ENCODE measurements around the gene ZNF514.
A peak's percentile ranks its signal among the peaks of the same experiment; 100 is the strongest.
"Not testable (repeated sequence)": the region's sequence is repeated elsewhere in the genome, so short reads cannot be mapped to it uniquely, and the experiment has no call there.

The ZNF514 gene

DNA sequence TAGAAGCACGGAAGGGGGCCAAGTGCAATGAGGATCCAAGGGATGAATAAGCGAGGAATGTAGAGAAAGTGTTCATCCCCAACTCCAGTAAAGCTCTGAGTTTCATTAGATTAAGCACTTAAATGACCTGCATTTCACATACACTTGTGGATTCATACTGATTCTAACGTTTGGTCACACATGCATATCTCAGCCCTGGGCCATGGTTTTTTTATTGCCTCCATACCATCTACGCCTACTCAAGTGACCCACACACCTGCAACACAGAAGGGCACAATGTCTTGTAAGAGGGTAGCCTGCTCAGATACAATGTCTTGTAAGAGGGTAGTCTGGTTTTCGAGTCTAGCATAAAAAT lies 37.5 kb downstream of the ZNF514 start:
- no peak for DNase-seq (ENCODE audit: low spot score)

DNA sequence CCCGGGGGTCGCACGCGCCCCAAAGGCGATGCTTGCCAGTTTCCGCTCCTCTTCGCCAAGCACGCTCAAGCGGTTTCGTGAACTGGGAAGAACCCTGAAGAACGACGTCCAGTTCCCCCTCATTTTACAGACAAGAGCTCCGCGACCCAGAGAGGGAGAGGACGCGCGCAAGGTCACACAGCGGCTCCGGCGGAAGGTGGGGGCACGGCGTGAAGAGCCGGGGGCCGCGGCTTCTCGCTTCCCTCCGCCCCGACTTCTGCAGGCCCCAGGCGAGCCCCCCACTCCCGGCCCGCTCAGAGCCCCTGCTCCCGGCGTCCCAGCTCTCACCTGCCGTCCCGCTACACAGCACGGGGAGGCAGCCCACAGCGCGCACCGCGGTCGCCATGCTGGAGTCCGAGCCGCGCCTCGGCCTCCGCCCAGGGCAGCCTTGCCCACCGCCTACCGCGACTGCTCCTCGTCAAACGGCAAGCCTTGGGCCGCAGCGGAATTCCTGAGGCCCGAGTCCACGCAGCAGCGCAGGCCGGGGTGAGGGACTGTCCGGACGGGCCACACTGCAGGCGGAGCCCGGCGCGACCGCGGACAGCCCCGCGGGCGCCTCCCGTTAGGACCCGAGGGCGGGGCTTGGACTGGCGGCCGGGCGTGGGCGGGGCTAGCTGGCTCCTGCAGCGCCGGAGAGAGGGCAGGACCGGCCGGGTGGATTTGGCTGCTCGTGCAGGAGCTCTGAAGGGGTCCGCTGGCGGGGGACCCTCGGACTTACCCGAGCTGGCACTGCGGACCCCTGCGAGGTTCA lies 38.0 kb downstream of the ZNF514 start, which contains the start of gene MRPS5:
MRPS5 (minus strand) TSS at position 402 of the 790 bp plus-strand sequence; CDS start at position 385, 17 bp downstream.
- peak; percentile 79 for DNase-seq (ENCODE audit: low spot score)

DNA sequence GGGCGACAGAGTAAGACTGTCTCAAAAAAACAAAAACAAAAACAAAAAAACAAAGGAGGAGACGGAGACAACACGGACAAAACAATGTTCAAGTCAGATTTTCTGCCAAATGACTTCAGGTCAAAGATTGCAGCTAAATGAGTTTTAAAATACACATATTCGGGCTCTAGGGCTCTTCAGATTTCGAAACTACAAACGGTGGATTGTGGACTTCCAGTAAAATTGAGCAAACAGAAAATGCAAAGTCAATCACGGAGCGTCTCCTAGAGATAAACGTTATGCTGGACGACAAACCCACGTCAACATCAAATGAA lies 38.6 kb downstream of the ZNF514 start:
- DNase-seq (ENCODE audit: low spot score), result no peak

DNA sequence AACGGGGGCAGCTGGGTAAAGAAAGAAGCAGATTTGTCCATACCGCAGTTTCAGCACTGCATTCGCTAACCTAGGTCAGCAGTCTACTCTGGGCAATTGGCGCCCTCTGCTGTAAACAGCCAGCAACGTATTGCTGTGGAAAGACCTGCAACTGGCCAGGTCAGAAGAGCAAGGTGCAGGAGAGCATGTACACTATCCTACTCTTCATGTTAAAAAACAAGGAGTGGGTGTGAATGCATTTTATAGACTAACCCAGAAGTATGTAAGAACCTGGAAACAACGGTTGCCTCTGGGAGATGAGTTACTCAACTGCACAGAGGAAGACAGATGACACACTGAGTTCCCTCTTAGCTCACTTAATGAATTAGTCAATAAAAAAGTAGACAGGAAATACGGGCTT lies 44.2 kb downstream of the ZNF514 start:
- peak; percentile 59 for DNase-seq (ENCODE audit: low spot score)

DNA sequence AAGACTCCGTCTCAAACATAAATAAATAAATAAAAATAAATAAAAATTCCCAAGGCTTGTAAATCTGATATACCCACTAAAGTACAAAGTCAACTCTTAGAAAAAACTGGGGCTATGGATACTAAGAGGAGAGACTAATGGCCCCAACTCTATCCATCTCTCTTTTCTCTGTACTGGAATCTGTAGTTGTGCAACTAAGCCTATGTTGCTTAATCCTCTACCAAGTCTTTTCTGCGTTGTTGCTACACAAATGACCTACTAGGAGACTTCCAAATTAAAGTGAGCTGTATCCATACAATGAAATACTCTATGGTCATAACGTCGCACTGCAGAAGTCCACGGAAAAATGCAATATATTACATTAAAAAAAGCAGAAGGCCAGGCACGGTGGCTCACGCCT lies 46.2 kb downstream of the ZNF514 start:
- DNase-seq (ENCODE audit: low spot score), result no peak

DNA sequence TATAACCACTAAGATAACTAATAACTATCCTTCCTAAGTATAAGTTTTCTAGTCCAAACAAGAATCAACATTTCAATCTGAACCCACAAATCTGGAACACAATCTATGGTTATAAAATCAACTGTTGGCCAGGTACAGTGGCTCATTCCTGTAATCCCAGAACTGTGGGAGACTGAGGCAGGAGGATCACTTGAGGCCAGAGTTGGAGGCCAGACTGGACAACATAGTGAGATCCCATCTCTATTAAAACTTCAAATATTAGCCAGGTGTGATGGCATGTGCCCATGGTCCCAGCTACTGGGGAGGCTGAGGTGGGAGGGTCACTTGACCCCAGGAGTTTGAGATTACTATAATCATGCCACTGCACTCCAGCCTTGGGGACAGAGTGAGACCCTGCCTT lies 49.3 kb downstream of the ZNF514 start:
- no peak for DNase-seq (ENCODE audit: low spot score)

DNA sequence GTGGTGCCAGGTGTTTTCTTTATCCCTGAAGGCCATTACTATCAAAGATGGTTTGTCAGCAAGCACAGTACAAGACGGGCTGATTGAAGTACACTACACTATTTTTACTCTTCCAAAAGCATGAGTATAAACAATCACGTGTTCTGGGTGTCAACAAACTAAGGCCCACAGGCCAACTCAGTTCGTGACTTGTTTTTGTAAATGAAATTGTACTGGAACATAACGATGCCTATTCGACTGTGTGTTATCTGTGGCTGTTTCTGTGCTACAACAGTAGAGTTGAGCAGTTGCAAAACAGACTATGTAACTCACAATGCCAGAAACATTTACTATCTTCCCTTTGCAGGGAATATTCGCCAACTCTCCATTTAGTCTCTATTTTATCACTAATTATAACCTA lies 50.4 kb downstream of the ZNF514 start:
- no peak for DNase-seq (ENCODE audit: low spot score)

DNA sequence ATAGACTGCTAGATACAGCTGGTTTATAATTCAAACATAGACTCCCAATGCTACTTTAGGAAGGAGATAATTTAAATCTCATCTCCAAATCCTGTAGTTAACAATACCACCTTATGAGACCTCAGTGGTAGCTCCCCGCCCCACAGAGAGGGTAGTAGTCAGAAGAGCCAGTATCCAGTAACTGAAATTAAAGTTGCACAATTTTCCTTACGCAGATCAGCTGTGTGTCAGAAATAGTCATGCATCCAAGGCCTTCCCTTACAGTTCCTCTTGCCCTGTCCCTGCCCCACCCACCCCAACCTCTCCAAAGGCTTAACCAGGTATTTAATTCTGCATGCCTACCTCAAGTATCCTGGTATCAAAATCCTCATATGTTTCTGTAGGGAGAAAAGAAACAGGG lies 53.6 kb downstream of the ZNF514 start:
- no peak for DNase-seq (ENCODE audit: low spot score)

DNA sequence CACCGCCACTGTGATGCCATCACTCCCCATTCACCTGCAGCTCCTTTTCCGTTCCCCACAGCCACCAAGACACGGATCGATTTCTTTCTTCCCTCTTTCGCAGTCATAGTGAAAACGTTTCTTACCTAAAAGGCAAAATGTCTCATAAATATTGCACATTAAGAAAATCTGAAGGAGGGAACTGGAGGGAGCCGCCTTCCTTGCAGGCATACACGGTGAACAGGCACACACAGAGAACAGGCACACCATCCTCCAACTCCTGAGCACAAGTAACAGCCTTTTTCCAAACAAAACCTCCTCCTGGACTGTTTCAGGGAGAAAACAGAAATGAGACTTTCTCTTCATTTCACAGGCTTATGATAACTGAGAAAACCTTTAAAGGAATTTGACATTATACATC lies 55.0 kb downstream of the ZNF514 start:
- DNase-seq (ENCODE audit: low spot score), result no peak

DNA sequence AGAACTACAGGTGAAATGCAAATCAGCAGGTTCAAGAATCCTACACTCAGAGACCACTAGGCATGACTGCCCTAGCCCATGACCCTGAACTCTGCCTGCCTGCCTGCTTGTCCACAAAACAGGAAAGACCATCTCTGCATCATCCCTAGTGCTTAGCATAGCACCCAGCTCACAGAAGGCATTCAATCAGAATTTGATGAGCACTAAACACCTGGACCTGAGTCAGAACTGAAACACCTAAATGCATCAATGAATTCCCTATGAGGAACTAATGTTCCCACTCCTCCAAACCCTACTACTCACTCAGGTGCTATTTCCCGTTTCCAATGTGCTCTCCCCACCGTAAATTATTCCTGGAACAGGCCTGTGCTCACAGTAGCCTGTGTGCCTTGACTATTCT lies 59.7 kb downstream of the ZNF514 start:
- no peak for DNase-seq (ENCODE audit: low spot score)

DNA sequence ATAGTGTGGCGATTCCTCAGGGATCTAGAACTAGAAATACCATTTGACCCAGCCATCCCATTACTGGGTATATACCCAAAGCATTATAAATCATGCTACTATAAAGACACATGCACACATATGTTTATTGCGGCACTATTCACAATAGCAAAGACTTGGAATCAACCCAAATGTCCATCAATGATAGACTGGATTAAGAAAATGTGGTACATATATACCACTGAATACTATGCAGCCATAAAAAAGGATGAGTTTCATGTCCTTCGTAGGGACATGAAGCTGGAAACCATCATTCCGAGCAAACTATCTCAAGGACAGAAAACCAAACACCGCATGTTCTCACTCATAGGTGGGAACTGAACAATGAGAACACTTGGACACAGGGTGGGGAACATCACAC lies 61.4 kb downstream of the ZNF514 start:
- not testable (repeated sequence) for DNase-seq (ENCODE audit: low spot score)

Data from RKO (cell line).